IPS DF 4.7 (cell line): ENCODE data around the gene PKP2.

Experiments used
- DNase-seq: peaks from one replicate; pipeline ENCODE4 v3.0.0-alpha.2; 2013; ENCODE audit warnings: low spot score; ENCODE audit errors: extremely low read depth

PKP2 gene

GRCh38 chr12:32811686-32812392, 84.7 kb downstream of the PKP2 start:
- DNase-seq: no peak

GRCh38 chr12:32809846-32810245, 86.7 kb downstream of the PKP2 start:
- DNase-seq: no peak

- DNase-seq: no peak
Observed at GRCh38 chr12:32809196-32809595, 87.4 kb downstream of the PKP2 start.

- DNase-seq: no peak
Observed at GRCh38 chr12:32804301-32804700, 92.3 kb downstream of the PKP2 start.

- DNase-seq: no peak
Observed at GRCh38 chr12:32801269-32801980, 95.2 kb downstream of the PKP2 start.

GRCh38 chr12:32794281-32794680, 102.3 kb downstream of the PKP2 start:
- no peak for DNase-seq

- DNase-seq: no peak
Observed at GRCh38 chr12:32789916-32790315, 106.7 kb downstream of the PKP2 start.

- DNase-seq: no peak
Observed at GRCh38 chr12:32789446-32789845, 107.1 kb downstream of the PKP2 start.

GRCh38 chr12:32788405-32788804, 108.2 kb downstream of the PKP2 start:
- no peak for DNase-seq

GRCh38 chr12:32785557-32785956, 111.0 kb downstream of the PKP2 start:
- no peak for DNase-seq

- DNase-seq: no peak
Observed at GRCh38 chr12:32783029-32783428, 113.5 kb downstream of the PKP2 start.

GRCh38 chr12:32780071-32780470, 116.5 kb downstream of the PKP2 start:
- DNase-seq: no peak

GRCh38 chr12:32777691-32778175, 118.8 kb downstream of the PKP2 start:
- no peak for DNase-seq

- no peak for DNase-seq
Observed at GRCh38 chr12:32777159-32777558, 119.4 kb downstream of the PKP2 start.

GRCh38 chr12:32776258-32776657, 120.3 kb downstream of the PKP2 start:
- no peak for DNase-seq

- no peak for DNase-seq
Observed at GRCh38 chr12:32773691-32774090, 122.9 kb downstream of the PKP2 start.

GRCh38 chr12:32770141-32770540, 126.4 kb downstream of the PKP2 start:
- no peak for DNase-seq

- DNase-seq: no peak
Observed at GRCh38 chr12:32768518-32768917, 128.1 kb downstream of the PKP2 start.

GRCh38 chr12:32765906-32766305, 130.7 kb downstream of the PKP2 start:
- no peak for DNase-seq

- DNase-seq: no peak
Observed at GRCh38 chr12:32761716-32762115, 134.9 kb downstream of the PKP2 start.

GRCh38 chr12:32757157-32757556, 139.4 kb downstream of the PKP2 start:
- no peak for DNase-seq

GRCh38 chr12:32756476-32757066, 140.0 kb downstream of the PKP2 start:
- no peak for DNase-seq
